OCI-LY3 (cell line): ENCODE results near the gene ZFP2.

ENCODE experiments used
- EZH2phosphoT487 ChIP-seq: fragments of 200-600 bp; shearing (Covaris generic); IDR thresholded peaks from 2 replicates; pipeline ENCODE4 v1.6.1; 2018; ENCODE audit warnings: antibody characterized with exemption, mixed run types, low read depth
- TF ChIP-seq, protein P1 (sequence below): fragments of 200-600, 300-600 bp; sonication (generic); IDR thresholded peaks from 2 replicates; pipeline ENCODE4 v1.5.1; 2014; ENCODE audit warnings: antibody characterized with exemption, low read length, low read depth

DNA sequence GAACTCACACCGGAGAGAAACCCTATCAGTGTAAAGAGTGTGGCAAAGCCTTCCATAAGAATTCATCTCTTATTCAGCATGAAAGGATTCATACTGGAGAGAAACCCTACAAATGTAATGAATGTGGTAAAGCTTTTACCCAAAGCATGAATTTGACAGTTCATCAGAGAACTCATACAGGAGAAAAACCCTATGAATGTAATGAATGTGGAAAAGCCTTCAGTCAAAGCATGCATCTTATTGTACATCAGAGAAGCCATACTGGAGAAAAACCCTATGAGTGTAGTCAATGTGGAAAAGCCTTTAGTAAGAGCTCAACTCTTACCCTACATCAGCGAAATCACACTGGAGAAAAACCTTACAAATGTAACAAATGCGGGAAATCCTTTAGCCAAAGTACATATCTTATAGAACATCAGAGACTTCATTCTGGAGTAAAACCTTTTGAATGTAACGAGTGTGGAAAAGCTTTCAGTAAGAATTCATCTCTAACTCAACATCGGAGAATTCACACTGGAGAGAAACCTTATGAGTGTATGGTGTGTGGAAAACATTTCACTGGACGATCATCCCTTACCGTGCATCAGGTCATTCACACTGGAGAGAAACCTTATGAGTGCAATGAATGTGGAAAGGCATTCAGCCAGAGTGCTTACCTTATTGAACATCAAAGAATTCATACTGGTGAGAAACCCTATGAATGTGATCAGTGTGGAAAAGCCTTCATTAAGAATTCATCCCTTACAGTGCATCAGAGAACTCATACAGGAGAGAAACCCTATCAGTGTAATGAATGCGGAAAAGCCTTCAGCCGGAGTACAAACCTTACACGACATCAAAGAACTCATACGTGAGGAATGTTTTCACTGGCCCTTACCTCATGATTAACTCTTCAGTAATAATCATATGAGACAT is 36.4 kb downstream of the ZFP2 start:
- TF ChIP-seq, protein P1, sequence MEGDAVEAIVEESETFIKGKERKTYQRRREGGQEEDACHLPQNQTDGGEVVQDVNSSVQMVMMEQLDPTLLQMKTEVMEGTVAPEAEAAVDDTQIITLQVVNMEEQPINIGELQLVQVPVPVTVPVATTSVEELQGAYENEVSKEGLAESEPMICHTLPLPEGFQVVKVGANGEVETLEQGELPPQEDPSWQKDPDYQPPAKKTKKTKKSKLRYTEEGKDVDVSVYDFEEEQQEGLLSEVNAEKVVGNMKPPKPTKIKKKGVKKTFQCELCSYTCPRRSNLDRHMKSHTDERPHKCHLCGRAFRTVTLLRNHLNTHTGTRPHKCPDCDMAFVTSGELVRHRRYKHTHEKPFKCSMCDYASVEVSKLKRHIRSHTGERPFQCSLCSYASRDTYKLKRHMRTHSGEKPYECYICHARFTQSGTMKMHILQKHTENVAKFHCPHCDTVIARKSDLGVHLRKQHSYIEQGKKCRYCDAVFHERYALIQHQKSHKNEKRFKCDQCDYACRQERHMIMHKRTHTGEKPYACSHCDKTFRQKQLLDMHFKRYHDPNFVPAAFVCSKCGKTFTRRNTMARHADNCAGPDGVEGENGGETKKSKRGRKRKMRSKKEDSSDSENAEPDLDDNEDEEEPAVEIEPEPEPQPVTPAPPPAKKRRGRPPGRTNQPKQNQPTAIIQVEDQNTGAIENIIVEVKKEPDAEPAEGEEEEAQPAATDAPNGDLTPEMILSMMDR, result no peak
- TF ChIP-seq EZH2phosphoT487, result no peak
